Measurements from ENCODE around the gene EDC3. TPM values are rescaled to one million over a fixed set of nuclear protein-coding genes. Genes with fewer than 3 reads are reported as not detected.

EDC3 gene
- polyA plus RNA-seq, 1 of the 3 experiments (the other 2 are of a cell fraction), result 34.9 TPM

GRCh38 chr15:74643665-74644204, 52.1 kb downstream of the EDC3 start:
- peaks cover 13% of the 10 kb centered on the region; the same call in 1 of the 2 replicates for H3K79me2 ChIP-seq (ENCODE audit: insufficient read depth)
- WGBS (ENCODE audit: low lambda C conversion rate), result 88% methylated on average over 2 of the region's 2 CpGs
- peaks cover 28% of the 10 kb centered on the region for H4K20me1 ChIP-seq (ENCODE audit: insufficient read depth)
- H3F3A ChIP-seq (replicated peaks; ENCODE audit: insufficient read depth), result no peaks in the 10 kb centered on the region
- TF ChIP-seq MEF2A (IDR thresholded peaks at IDR 0.05; ENCODE audit: borderline replicate concordance, low read depth), result no peak
- no peak for TF ChIP-seq SMC3 (IDR thresholded peaks at IDR 0.05; ENCODE audit: low read depth, low read length)
- no peak for TF ChIP-seq IRF3 (IDR thresholded peaks at IDR 0.05; ENCODE audit: low read depth, low read length)
- no peak for TF ChIP-seq GATA2 (CRISPR knock-in tag; IDR thresholded peaks at IDR 0.05)
- no peak for TF ChIP-seq FOXM1 (IDR thresholded peaks at IDR 0.05; ENCODE audit: low read depth)
- no peak for TF ChIP-seq EP300 (IDR thresholded peaks at IDR 0.05; ENCODE audit: borderline replicate concordance in 1 of 2, low read depth in 1 of 2, low read length in 1 of 2)
- TF ChIP-seq FOXJ3 (CRISPR knock-in tag; IDR thresholded peaks at IDR 0.05), result no peak
- no peak for TF ChIP-seq YY1 (IDR thresholded peaks at IDR 0.05; ENCODE audit: low read depth)
- TF ChIP-seq TAF1 (IDR thresholded peaks at IDR 0.05; ENCODE audit: borderline replicate concordance, low read depth, low read length), result no peak
- TF ChIP-seq USF2 (IDR thresholded peaks at IDR 0.05; ENCODE audit: borderline replicate concordance, low read depth, low read length), result no peak
- no peak for TF ChIP-seq SIN3A (IDR thresholded peaks at IDR 0.05; ENCODE audit: borderline replicate concordance, low read depth, low read length)
- no peak for TF ChIP-seq POLR2AphosphoS5 (IDR thresholded peaks at IDR 0.05; ENCODE audit: low read depth, low read length)
- TF ChIP-seq PBX3 (IDR thresholded peaks at IDR 0.05), result no peak
- TF ChIP-seq ZBTB33 (IDR thresholded peaks at IDR 0.05; ENCODE audit: borderline replicate concordance, low read depth), result no peak
- no peak for TF ChIP-seq EZH2phosphoT487 (IDR thresholded peaks at IDR 0.05; ENCODE audit: borderline replicate concordance, low read depth)
- no peak for TF ChIP-seq GABPA (IDR thresholded peaks at IDR 0.05; ENCODE audit: low read depth)
- no peak for TF ChIP-seq RAD21 (IDR thresholded peaks at IDR 0.05; ENCODE audit: low read length)
- no peak for TF ChIP-seq RFX5 (IDR thresholded peaks at IDR 0.05; ENCODE audit: low read length)
- no peak for TF ChIP-seq FOSL2 (IDR thresholded peaks at IDR 0.05; ENCODE audit: borderline replicate concordance, low read depth)
- no peak for TF ChIP-seq MAX (IDR thresholded peaks at IDR 0.05; ENCODE audit: low read depth)
- H3K4me2 ChIP-seq, result no peak overlapping the region
- H3K9me3 ChIP-seq, result no peaks in the 10 kb centered on the region
- H2AFZ ChIP-seq (ENCODE audit: low read depth), result no peak overlapping the region
- H3K9me2 ChIP-seq, result no peaks in the 10 kb centered on the region
- no peaks in the 10 kb centered on the region for H3K27me3 ChIP-seq (ENCODE audit: insufficient read depth)
- ChIA-PET POLR2A (no interaction called here), CTCF (interaction anchor here (12.9 to 39.4 kb wide), 2 partner anchors 10 to 129 kb away, joined by 141 to 1109 read pairs; partner anchors contain the start of gene CSK)
- no peak for DNase-seq
- no peak overlapping the region for H3K4me3 ChIP-seq (ENCODE audit: low read depth in 2 of 2, low read length in 1 of 2)
- no peak overlapping the region for H3K9ac ChIP-seq
- no peak overlapping the region for H3K27ac ChIP-seq (ENCODE audit: low read depth in 2 of 2, low read length in 1 of 2)
- H3K4me1 ChIP-seq (ENCODE audit: control insufficient read depth in 1 of 2, insufficient read depth in 2 of 2, low read depth in 1 of 2, low read length in 1 of 2), result peaks cover 0 to 3% of the 10 kb centered on the region in 2 experiments; a peak in 1 of 4 replicates
- peaks cover 9 to 24% of the 10 kb centered on the region in 2 experiments for H3K36me3 ChIP-seq (replicated peaks in 1 of 2; ENCODE audit: control insufficient read depth in 1 of 2, insufficient read depth in 2 of 2, low read length in 1 of 2)
